HepG2 (cell line): ENCODE measurements around the gene RNASE13. TPM values are rescaled to one million over a fixed set of nuclear protein-coding genes. Genes with fewer than 3 reads are reported as not detected.

Source experiments
- ATM ChIP-seq: fragments of 450-650 bp; IDR thresholded peaks from 2 replicates; pipeline ENCODE4 v1.7.1; 2017; ENCODE audit warnings: mild to moderate bottlenecking, borderline replicate concordance
- BCL3 ChIP-seq: sonication (generic); formaldehyde crosslinking; IDR thresholded peaks from 2 replicates; pipeline ENCODE4 v1.5.1; 2020; ENCODE audit warnings: mild to moderate bottlenecking, missing genetic modification reagents, moderate library complexity
- CEBPG ChIP-seq: IDR thresholded peaks from 2 replicates; pipeline ENCODE4 v1.6.1; 2016
- KLF9 ChIP-seq: IDR thresholded peaks from 2 replicates; pipeline ENCODE4 v1.6.1; 2016; ENCODE audit warnings: low read depth
- MAFF ChIP-seq: IDR thresholded peaks from 2 replicates; pipeline ENCODE4 v1.6.1; 2011; ENCODE audit warnings: low read depth, low read length, improper control_type of control experiment
- MTF1 ChIP-seq: sonication (generic); formaldehyde crosslinking; IDR thresholded peaks from 2 replicates; pipeline ENCODE4 v1.5.0; 2020; ENCODE audit warnings: missing genetic modification reagents
- PCBP1 ChIP-seq: fragments of 200-400 bp; formaldehyde crosslinking; IDR thresholded peaks from 2 replicates; pipeline ENCODE4 v1.6.1; 2017; ENCODE audit warnings: mild to moderate bottlenecking, low read depth, low read length, borderline replicate concordance
- SIN3A ChIP-seq: IDR thresholded peaks from 2 replicates; pipeline ENCODE4 v1.6.1; 2011; ENCODE audit warnings: low read depth, mild to moderate bottlenecking, control low read depth, low read length, borderline replicate concordance
- TARDBP ChIP-seq: sonication (generic); formaldehyde crosslinking; IDR thresholded peaks from 2 replicates; pipeline ENCODE4 v1.8.0; 2022; ENCODE audit warnings: mild to moderate bottlenecking, missing genetic modification reagents
- XBP1 ChIP-seq: sonication (generic); formaldehyde crosslinking; IDR thresholded peaks from 2 replicates; pipeline ENCODE4 v1.5.0; 2020; ENCODE audit warnings: missing genetic modification reagents
- ZBTB7A ChIP-seq: sonication (generic); formaldehyde crosslinking; IDR thresholded peaks from 2 replicates; pipeline ENCODE4 v1.8.0; 2022; ENCODE audit warnings: mild to moderate bottlenecking, missing genetic modification reagents
- ZFP36L1 ChIP-seq: sonication (generic); formaldehyde crosslinking; IDR thresholded peaks from 2 replicates; pipeline ENCODE4 v1.8.0; 2022; ENCODE audit warnings: mild to moderate bottlenecking, missing genetic modification reagents, moderate library complexity
- ZKSCAN8 ChIP-seq: IDR thresholded peaks from 2 replicates; pipeline ENCODE4 v1.6.1; 2016; ENCODE audit warnings: borderline replicate concordance, missing genetic modification reagents, missing compliant biosample characterization
- ZNF205 ChIP-seq: IDR thresholded peaks from 2 replicates; pipeline ENCODE4 v1.6.1; 2018; ENCODE audit warnings: missing biosample characterization, missing genetic modification reagents
- ZNF232 ChIP-seq: sonication (generic); formaldehyde crosslinking; IDR thresholded peaks from 2 replicates; pipeline ENCODE4 v1.4.0; 2020; ENCODE audit warnings: missing genetic modification reagents, borderline replicate concordance
- ZNF33B ChIP-seq: sonication (generic); formaldehyde crosslinking; IDR thresholded peaks from 2 replicates; pipeline ENCODE4 v1.5.1; 2020; ENCODE audit warnings: mild to moderate bottlenecking, missing genetic modification reagents
- ZNF432 ChIP-seq: sonication (generic); formaldehyde crosslinking; IDR thresholded peaks from 2 replicates; pipeline ENCODE4 v1.5.0; 2020; ENCODE audit warnings: missing genetic modification reagents, mild to moderate bottlenecking, borderline replicate concordance
- ZNF556 ChIP-seq: sonication (generic); formaldehyde crosslinking; IDR thresholded peaks from 2 replicates; pipeline ENCODE4 v1.4.0; 2020; ENCODE audit warnings: mild to moderate bottlenecking, missing genetic modification reagents, borderline replicate concordance
- ZNF580 ChIP-seq: IDR thresholded peaks from 2 replicates; pipeline ENCODE4 v1.6.1; 2016; ENCODE audit warnings: low read depth, borderline replicate concordance
- ZNF605 ChIP-seq: sonication (generic); formaldehyde crosslinking; IDR thresholded peaks from 2 replicates; pipeline ENCODE4 v1.8.0; 2022; ENCODE audit warnings: mild to moderate bottlenecking, missing genetic modification reagents
- ZNF75D ChIP-seq: sonication (generic); formaldehyde crosslinking; IDR thresholded peaks from 2 replicates; pipeline ENCODE4 v1.8.1; 2023; ENCODE audit warnings: missing genetic modification reagents, mild to moderate bottlenecking, borderline replicate concordance
- ZNF777 ChIP-seq: sonication (generic); formaldehyde crosslinking; IDR thresholded peaks from 2 replicates; pipeline ENCODE4 v1.4.0; 2020; ENCODE audit warnings: missing genetic modification reagents
- polyA plus RNA-seq, 8 experiments: library from polyadenylated mRNA; depleted of rRNA in 3 of 8; stranded (reverse) in 7 of 8; unstranded in 1 of 8; fragments of >200 nt; fragmentation: Illumina TruSeq in 4 of 8; extraction: Trizol in 4 of 8; gene quantifications; 2 replicates each; pipeline versions ENCODE4 v1.2.1 to v1.2.3, GENCODE V29; 2011 to 2016; ENCODE audit warnings: low read depth in 4 of 8, missing spikeins in 1 of 8, mixed read lengths in 1 of 8; ENCODE audit not compliant: insufficient read depth in 1 of 8
- total RNA-seq, 5 experiments: library from RNA; depleted of rRNA; stranded (reverse); fragments of >200 nt; fragmentation: Illumina TruSeq; extraction: Trizol; gene quantifications; 2 replicates each; pipeline ENCODE4 v1.2.3, GENCODE V29; 2016; ENCODE audit warnings: low read depth in 1 of 5
- TF ChIP-seq, protein P1 (sequence below): sonication (generic); formaldehyde crosslinking; IDR thresholded peaks from 2 replicates; pipeline ENCODE4 v1.4.0; 2020; ENCODE audit warnings: missing genetic modification reagents
- TF ChIP-seq, protein P2 (sequence below): IDR thresholded peaks from 2 replicates; pipeline ENCODE4 v1.6.1; 2016; ENCODE audit warnings: control low read depth
- TF ChIP-seq, protein P3 (sequence below): sonication (generic); formaldehyde crosslinking; IDR thresholded peaks from 2 replicates; pipeline ENCODE4 v1.8.0; 2022; ENCODE audit warnings: mild to moderate bottlenecking, missing genetic modification reagents

RNASE13 gene
- total and polyA plus RNA-seq, 2 of the 13 experiments (the other 11 are each of a cell fraction or from before 2014, with no cell fraction given): 1.0 TPM; not detected in 1

GRCh38 chr14:21039585-21040369 is 5.2 kb upstream of the RNASE13 start (continued):
- TF ChIP-seq ZBTB7A (no peak), KLF9 (CRISPR knock-in tag) (no peak), XBP1 (CRISPR knock-in tag) (no peak), ZNF232 (CRISPR knock-in tag) (no peak), CEBPG (CRISPR knock-in tag) (no peak), PCBP1 (no peak), ZNF205 (CRISPR knock-in tag) (no peak), ZNF605 (CRISPR knock-in tag) (no peak), BCL3 (CRISPR knock-in tag) (no peak), ZNF75D (CRISPR knock-in tag) (no peak), ZNF432 (CRISPR knock-in tag) (no peak), TARDBP (CRISPR knock-in tag) (0 out of 2 replicates have a peak, but pooled peaks have one; percentile 36), ZNF777 (CRISPR knock-in tag) (no peak), ZKSCAN8 (CRISPR knock-in tag) (0 out of 2 replicates have a peak, but pooled peaks have one; percentile 24), ZNF580 (CRISPR knock-in tag) (peak; percentile 51; the same call in 1 of the 2 replicates), MTF1 (CRISPR knock-in tag) (no peak), ZFP36L1 (CRISPR knock-in tag) (no peak), ZNF33B (CRISPR knock-in tag) (no peak), SIN3A (no peak), ATM (no peak), MAFF (no peak), ZNF556 (CRISPR knock-in tag) (no peak; the same call in 1 of the 2 replicates)
- TF ChIP-seq, protein P1, sequence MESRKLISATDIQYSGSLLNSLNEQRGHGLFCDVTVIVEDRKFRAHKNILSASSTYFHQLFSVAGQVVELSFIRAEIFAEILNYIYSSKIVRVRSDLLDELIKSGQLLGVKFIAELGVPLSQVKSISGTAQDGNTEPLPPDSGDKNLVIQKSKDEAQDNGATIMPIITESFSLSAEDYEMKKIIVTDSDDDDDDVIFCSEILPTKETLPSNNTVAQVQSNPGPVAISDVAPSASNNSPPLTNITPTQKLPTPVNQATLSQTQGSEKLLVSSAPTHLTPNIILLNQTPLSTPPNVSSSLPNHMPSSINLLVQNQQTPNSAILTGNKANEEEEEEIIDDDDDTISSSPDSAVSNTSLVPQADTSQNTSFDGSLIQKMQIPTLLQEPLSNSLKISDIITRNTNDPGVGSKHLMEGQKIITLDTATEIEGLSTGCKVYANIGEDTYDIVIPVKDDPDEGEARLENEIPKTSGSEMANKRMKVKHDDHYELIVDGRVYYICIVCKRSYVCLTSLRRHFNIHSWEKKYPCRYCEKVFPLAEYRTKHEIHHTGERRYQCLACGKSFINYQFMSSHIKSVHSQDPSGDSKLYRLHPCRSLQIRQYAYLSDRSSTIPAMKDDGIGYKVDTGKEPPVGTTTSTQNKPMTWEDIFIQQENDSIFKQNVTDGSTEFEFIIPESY (CRISPR knock-in tag): no peak
- TF ChIP-seq, protein P2, sequence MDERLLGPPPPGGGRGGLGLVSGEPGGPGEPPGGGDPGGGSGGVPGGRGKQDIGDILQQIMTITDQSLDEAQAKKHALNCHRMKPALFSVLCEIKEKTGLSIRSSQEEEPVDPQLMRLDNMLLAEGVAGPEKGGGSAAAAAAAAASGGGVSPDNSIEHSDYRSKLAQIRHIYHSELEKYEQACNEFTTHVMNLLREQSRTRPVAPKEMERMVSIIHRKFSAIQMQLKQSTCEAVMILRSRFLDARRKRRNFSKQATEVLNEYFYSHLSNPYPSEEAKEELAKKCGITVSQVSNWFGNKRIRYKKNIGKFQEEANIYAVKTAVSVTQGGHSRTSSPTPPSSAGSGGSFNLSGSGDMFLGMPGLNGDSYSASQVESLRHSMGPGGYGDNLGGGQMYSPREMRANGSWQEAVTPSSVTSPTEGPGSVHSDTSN (CRISPR knock-in tag): no peak
- TF ChIP-seq, protein P3, sequence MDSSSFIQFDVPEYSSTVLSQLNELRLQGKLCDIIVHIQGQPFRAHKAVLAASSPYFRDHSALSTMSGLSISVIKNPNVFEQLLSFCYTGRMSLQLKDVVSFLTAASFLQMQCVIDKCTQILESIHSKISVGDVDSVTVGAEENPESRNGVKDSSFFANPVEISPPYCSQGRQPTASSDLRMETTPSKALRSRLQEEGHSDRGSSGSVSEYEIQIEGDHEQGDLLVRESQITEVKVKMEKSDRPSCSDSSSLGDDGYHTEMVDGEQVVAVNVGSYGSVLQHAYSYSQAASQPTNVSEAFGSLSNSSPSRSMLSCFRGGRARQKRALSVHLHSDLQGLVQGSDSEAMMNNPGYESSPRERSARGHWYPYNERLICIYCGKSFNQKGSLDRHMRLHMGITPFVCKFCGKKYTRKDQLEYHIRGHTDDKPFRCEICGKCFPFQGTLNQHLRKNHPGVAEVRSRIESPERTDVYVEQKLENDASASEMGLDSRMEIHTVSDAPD (CRISPR knock-in tag): no peak
